HG03571 (cell line): ENCODE results near the gene MEGF8.

Experiments used
- ATAC-seq: cut with Tn5 transposase; IDR thresholded peaks from one replicate; pipeline ENCODE4 v1.9.1; 2021; ENCODE audit not compliant: unreplicated experiment

MEGF8 gene

GRCh38 chr19:42353341-42354015 lies 28.0 kb downstream of the MEGF8 start:
- ATAC-seq, result no peak

- no peak for ATAC-seq
These were observed 30.5 kb downstream of the MEGF8 start for GRCh38 chr19:42355896-42356295.

- ATAC-seq, result no peak
These were observed 31.3 kb downstream of the MEGF8 start for GRCh38 chr19:42356686-42357085.

GRCh38 chr19:42357290-42357689 lies 31.9 kb downstream of the MEGF8 start:
- no peak for ATAC-seq

- no peak for ATAC-seq
These were observed 35.5 kb downstream of the MEGF8 start for GRCh38 chr19:42360787-42361544.

GRCh38 chr19:42361545-42361910 lies 36.1 kb downstream of the MEGF8 start:
- ATAC-seq, result no peak

- no peak for ATAC-seq
These were observed 36.9 kb downstream of the MEGF8 start for GRCh38 chr19:42362342-42362741.

GRCh38 chr19:42362891-42363440 lies 37.5 kb downstream of the MEGF8 start:
- ATAC-seq, result no peak

GRCh38 chr19:42363614-42364346 lies 38.3 kb downstream of the MEGF8 start:
- no peak for ATAC-seq

- no peak for ATAC-seq
These were observed 41.2 kb downstream of the MEGF8 start for GRCh38 chr19:42366673-42367072.

- ATAC-seq, result no peak
These were observed 42.5 kb downstream of the MEGF8 start for GRCh38 chr19:42367929-42368328.

- ATAC-seq, result no peak
These were observed 42.9 kb downstream of the MEGF8 start for GRCh38 chr19:42368360-42368759.

- no peak for ATAC-seq
These were observed 43.3 kb downstream of the MEGF8 start for GRCh38 chr19:42368765-42369164.

- no peak for ATAC-seq
These were observed 44.1 kb downstream of the MEGF8 start for GRCh38 chr19:42369433-42370067.

GRCh38 chr19:42370068-42370520 lies 44.7 kb downstream of the MEGF8 start:
- ATAC-seq, result no peak

GRCh38 chr19:42370626-42371175 lies 45.3 kb downstream of the MEGF8 start:
- ATAC-seq, result no peak

GRCh38 chr19:42374826-42375376 lies 49.5 kb downstream of the MEGF8 start:
- no peak for ATAC-seq

- no peak for ATAC-seq
These were observed 50.2 kb downstream of the MEGF8 start for GRCh38 chr19:42375415-42376176.

- ATAC-seq, result no peak
These were observed 50.7 kb downstream of the MEGF8 start for GRCh38 chr19:42376177-42376555.
